HCT116 (cell line): ENCODE data around the gene FAM124B. TPM values are rescaled to one million over a fixed set of nuclear protein-coding genes. Genes with fewer than 3 reads are reported as not detected.

Experiments used
- ATAC-seq: fragments of 200-7000 bp; cut with Tn5 transposase; 2 replicates; pipeline ENCODE4 v1.9.1; 2020; ENCODE audit warnings: mild to moderate bottlenecking, moderate library complexity
- BruUV-seq: library from RNA; stranded (reverse); fragments of 400-500 nt; replicated peaks from 2 replicates; lab custom pipeline; 2021; lab: Mats Ljungman, UMichigan
- CTCF ChIA-PET: fragments of 300-600 bp; sonication (Branson Sonifier 250); formaldehyde crosslinking; loops from one replicate; lab custom pipeline; 2021; ENCODE audit warnings: antibody characterized with exemption; lab: Charles Lee
- POLR2A ChIA-PET: fragments of 300-600, 350-600 bp; sonication (Branson Sonifier 250); formaldehyde crosslinking; loops from one replicate; lab custom pipeline; 2021; ENCODE audit warnings: antibody characterized with exemption; lab: Charles Lee
- RAD21 ChIA-PET, 2 experiments: fragments of 300-600 bp; sonication (Branson Sonifier 250); formaldehyde crosslinking; loops; one replicate each; lab custom pipeline; 2023; ENCODE audit warnings: low total read pairs in 2 of 2; ENCODE audit not compliant: uncharacterized antibody in 2 of 2, unreplicated experiment in 2 of 2, low non-redundant PET in 1 of 2; lab: Charles Lee
- DNase-seq: peaks from one replicate; pipeline ENCODE4 v3.0.0-alpha.2; 2010; ENCODE audit warnings: low read depth, low spot score
- H2AFZ ChIP-seq: fragments of 200-600 bp; shearing (Covaris generic), sonication (generic); 2 replicates; pipeline ENCODE4 v1.6.1; 2017; ENCODE audit warnings: low read depth, mixed run types, mixed read lengths, antibody characterized with exemption, low read length; ENCODE audit not compliant: poor library complexity, severe bottlenecking
- H3K27ac ChIP-seq: 2 replicates; pipeline ENCODE4 v1.5.1; 2012; ENCODE audit warnings: low read depth, low read length
- H3K27me3 ChIP-seq: fragments of 200-600 bp; sonication (generic); 2 replicates; pipeline ENCODE4 v1.6.1; 2016; ENCODE audit warnings: mixed run types, low read length, mixed read lengths; ENCODE audit not compliant: insufficient read depth
- H3K36me3 ChIP-seq, 2 experiments: fragments of 200-500 bp in 1 of 2; fragments of 200-600 bp in 1 of 2; sonication (Bioruptor generic) in 1 of 2; sonication (generic) in 1 of 2; 2 replicates each; pipeline versions ENCODE4 v1.5.1 to v1.6.1; 2014 to 2016; ENCODE audit warnings: low read length in 2 of 2, inconsistent platforms in 1 of 2, mixed read lengths in 1 of 2, mixed run types in 1 of 2; ENCODE audit not compliant: insufficient read depth in 2 of 2, control insufficient read depth in 1 of 2
- H3K4me1 ChIP-seq, 2 experiments: fragments of 200-600 bp in 1 of 2; sonication (generic) in 1 of 2; 2 replicates each; pipeline versions ENCODE4 v1.5.1 to v1.6.1; 2012 to 2017; ENCODE audit warnings: low read length in 2 of 2, inconsistent platforms in 1 of 2, mild to moderate bottlenecking in 1 of 2, mixed read lengths in 1 of 2, mixed run types in 1 of 2, moderate library complexity in 1 of 2; ENCODE audit not compliant: insufficient read depth in 2 of 2, control insufficient read depth in 1 of 2
- H3K4me2 ChIP-seq: fragments of 200-600 bp; sonication (generic); 2 replicates; pipeline ENCODE4 v1.6.1; 2017; ENCODE audit warnings: mixed run types, low read length, mixed read lengths
- H3K4me3 ChIP-seq, 2 experiments: fragments of 200-600 bp in 1 of 2; sonication (generic) in 1 of 2; replicated peaks in 1 of 2; 2 replicates each; pipeline ENCODE4 v1.5.1; 2011 to 2016; ENCODE audit warnings: low read length in 2 of 2, control low read depth in 1 of 2, low read depth in 1 of 2, mild to moderate bottlenecking in 1 of 2, mixed read lengths in 1 of 2, mixed run types in 1 of 2
- H3K79me2 ChIP-seq: fragments of 200-600 bp; sonication (generic); 2 replicates; pipeline ENCODE4 v1.6.1; 2017; ENCODE audit warnings: mild to moderate bottlenecking, mixed run types, low read length, moderate library complexity, mixed read lengths; ENCODE audit not compliant: insufficient read depth
- H3K9ac ChIP-seq: fragments of 200-600 bp; sonication (generic); 2 replicates; pipeline ENCODE4 v1.6.1; 2016; ENCODE audit warnings: low read length, mixed read lengths
- H3K9me2 ChIP-seq: fragments of 200-600 bp; sonication (generic), shearing (Covaris generic); 2 replicates; pipeline ENCODE4 v1.6.1; 2017; ENCODE audit warnings: mixed run types, mild to moderate bottlenecking, moderate library complexity; ENCODE audit not compliant: insufficient read depth
- H3K9me3 ChIP-seq, 2 experiments: fragments of 200-500 bp in 1 of 2; fragments of 200-600 bp in 1 of 2; sonication (Bioruptor generic) in 1 of 2; sonication (generic) in 1 of 2; 2 replicates each; pipeline ENCODE4 v1.6.1; 2014 to 2017; ENCODE audit warnings: low read length in 2 of 2, mixed read lengths in 2 of 2, inconsistent platforms in 1 of 2, low read depth in 1 of 2, mild to moderate bottlenecking in 1 of 2, mixed run types in 1 of 2, moderate library complexity in 1 of 2; ENCODE audit not compliant: control insufficient read depth in 1 of 2, insufficient read depth in 1 of 2
- H4K20me1 ChIP-seq: fragments of 200-600 bp; sonication (generic), shearing (Covaris generic); 2 replicates; pipeline ENCODE4 v1.6.1; 2017; ENCODE audit warnings: mixed run types, mild to moderate bottlenecking, moderate library complexity; ENCODE audit not compliant: insufficient read depth
- CBX3 ChIP-seq: IDR thresholded peaks from 2 replicates; pipeline ENCODE4 v1.6.1; 2012; ENCODE audit warnings: low read depth
- CEBPB ChIP-seq: IDR thresholded peaks from 2 replicates; pipeline ENCODE4 v1.6.1; 2012; ENCODE audit warnings: low read depth
- EGR1 ChIP-seq: IDR thresholded peaks from 2 replicates; pipeline ENCODE4 v1.6.1; 2012; ENCODE audit warnings: low read depth
- ELF1 ChIP-seq: IDR thresholded peaks from 2 replicates; pipeline ENCODE4 v1.6.1; 2012; ENCODE audit warnings: low read depth, borderline replicate concordance
- EZH2phosphoT487 ChIP-seq: fragments of 200-600 bp; IDR thresholded peaks from 2 replicates; pipeline ENCODE4 v1.6.1; 2018; ENCODE audit warnings: antibody characterized with exemption, borderline replicate concordance
- JUND ChIP-seq: IDR thresholded peaks from 2 replicates; pipeline ENCODE4 v1.6.1; 2012
- SIN3A ChIP-seq: IDR thresholded peaks from 2 replicates; pipeline ENCODE4 v1.6.1; 2012; ENCODE audit warnings: low read depth
- SRF ChIP-seq: IDR thresholded peaks from 2 replicates; pipeline ENCODE4 v1.6.1; 2012; ENCODE audit warnings: low read depth
- YY1 ChIP-seq: IDR thresholded peaks from 2 replicates; pipeline ENCODE4 v1.6.1; 2011; ENCODE audit warnings: low read length, low read depth, moderate library complexity, mild to moderate bottlenecking; ENCODE audit not compliant: insufficient replicate concordance; ENCODE audit errors: extremely low read depth
- ZFX ChIP-seq: fragments of 450-650 bp; IDR thresholded peaks from 2 replicates; pipeline ENCODE4 v1.6.1; 2017
- intact Hi-C: fragments of 100-400 bp; cut with micrococcal nuclease; formaldehyde crosslinking; loops from 2 replicates; pipeline ENCODE4 v1.10.0; 2022
- total RNA-seq: library from RNA; stranded (reverse); gene quantifications from one replicate; pipeline ENCODE4 v1.2.1, GENCODE V29; 2021; ENCODE audit not compliant: unreplicated experiment
- TF ChIP-seq, protein P1 (sequence below): IDR thresholded peaks from 2 replicates; pipeline ENCODE4 v1.6.1; 2012
- TF ChIP-seq, protein P2 (sequence below): IDR thresholded peaks from 2 replicates; pipeline ENCODE4 v1.6.1; 2012; ENCODE audit warnings: low read depth

The FAM124B gene
- total RNA-seq, 1 experiment from 2014 or later, result not detected

DNA sequence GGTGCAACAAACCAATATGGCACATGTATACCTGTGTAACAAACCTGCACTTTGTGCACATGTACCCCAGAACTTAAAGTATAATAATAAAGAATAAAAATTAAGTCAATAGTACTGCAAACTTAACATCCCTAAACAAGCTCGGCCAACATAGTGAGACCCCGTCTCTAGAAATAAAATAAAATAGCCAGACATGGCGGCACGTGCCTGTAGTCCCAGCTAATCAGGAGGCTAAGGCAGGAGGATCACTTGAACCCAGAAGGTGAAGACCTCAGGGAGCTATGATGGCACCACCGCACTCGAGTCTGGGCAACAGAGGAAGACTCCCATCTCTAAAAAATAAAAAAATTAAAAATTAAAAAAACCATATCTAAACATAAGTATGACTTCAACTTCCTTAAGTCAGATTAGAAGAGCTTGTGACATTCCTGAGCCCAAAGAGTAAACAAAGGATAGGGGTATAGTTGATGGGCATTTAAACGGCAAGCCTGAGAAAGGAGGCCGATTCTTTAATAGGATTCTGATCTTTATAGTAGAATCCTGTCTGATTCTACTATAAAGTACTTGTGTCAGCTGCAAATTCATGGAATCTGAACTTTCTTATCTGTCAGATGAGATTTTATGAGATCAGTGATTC, 1.6 kb downstream of the FAM124B start:
- no TSS peak for BruUV-seq
- H4K20me1 ChIP-seq, result no peaks in the 10 kb centered on the region
- TF ChIP-seq YY1, result no peak
- TF ChIP-seq JUND, result no peak
- TF ChIP-seq, protein P1, sequence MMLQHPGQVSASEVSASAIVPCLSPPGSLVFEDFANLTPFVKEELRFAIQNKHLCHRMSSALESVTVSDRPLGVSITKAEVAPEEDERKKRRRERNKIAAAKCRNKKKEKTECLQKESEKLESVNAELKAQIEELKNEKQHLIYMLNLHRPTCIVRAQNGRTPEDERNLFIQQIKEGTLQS, result no peak
- TF ChIP-seq SRF, result no peak
- TF ChIP-seq EGR1, result no peak
- TF ChIP-seq CEBPB, result no peak
- no peak for TF ChIP-seq ZFX
- TF ChIP-seq CBX3, result no peak
- no peak for TF ChIP-seq ELF1
- TF ChIP-seq, protein P2, sequence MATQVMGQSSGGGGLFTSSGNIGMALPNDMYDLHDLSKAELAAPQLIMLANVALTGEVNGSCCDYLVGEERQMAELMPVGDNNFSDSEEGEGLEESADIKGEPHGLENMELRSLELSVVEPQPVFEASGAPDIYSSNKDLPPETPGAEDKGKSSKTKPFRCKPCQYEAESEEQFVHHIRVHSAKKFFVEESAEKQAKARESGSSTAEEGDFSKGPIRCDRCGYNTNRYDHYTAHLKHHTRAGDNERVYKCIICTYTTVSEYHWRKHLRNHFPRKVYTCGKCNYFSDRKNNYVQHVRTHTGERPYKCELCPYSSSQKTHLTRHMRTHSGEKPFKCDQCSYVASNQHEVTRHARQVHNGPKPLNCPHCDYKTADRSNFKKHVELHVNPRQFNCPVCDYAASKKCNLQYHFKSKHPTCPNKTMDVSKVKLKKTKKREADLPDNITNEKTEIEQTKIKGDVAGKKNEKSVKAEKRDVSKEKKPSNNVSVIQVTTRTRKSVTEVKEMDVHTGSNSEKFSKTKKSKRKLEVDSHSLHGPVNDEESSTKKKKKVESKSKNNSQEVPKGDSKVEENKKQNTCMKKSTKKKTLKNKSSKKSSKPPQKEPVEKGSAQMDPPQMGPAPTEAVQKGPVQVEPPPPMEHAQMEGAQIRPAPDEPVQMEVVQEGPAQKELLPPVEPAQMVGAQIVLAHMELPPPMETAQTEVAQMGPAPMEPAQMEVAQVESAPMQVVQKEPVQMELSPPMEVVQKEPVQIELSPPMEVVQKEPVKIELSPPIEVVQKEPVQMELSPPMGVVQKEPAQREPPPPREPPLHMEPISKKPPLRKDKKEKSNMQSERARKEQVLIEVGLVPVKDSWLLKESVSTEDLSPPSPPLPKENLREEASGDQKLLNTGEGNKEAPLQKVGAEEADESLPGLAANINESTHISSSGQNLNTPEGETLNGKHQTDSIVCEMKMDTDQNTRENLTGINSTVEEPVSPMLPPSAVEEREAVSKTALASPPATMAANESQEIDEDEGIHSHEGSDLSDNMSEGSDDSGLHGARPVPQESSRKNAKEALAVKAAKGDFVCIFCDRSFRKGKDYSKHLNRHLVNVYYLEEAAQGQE, result no peak
- no peak for TF ChIP-seq SIN3A
- TF ChIP-seq EZH2phosphoT487, result no peak
- H3K27me3 ChIP-seq, result no peaks in the 10 kb centered on the region
- intact Hi-C loops, result no loop called here
- H3K36me3 ChIP-seq, result no peaks in the 10 kb centered on the region
- H3K4me3 ChIP-seq, result no peak overlapping the region
- no peaks in the 10 kb centered on the region for H3K79me2 ChIP-seq
- no peaks in the 10 kb centered on the region for H3K4me1 ChIP-seq
- no peak overlapping the region for H2AFZ ChIP-seq
- POLR2A ChIA-PET, result no interaction called here
- no peak overlapping the region for H3K4me2 ChIP-seq
- RAD21 ChIA-PET, result no interaction called here
- no peak overlapping the region for H3K27ac ChIP-seq
- 0 out of 4 replicates have a peak, but pooled peaks cover 0 to under 1% of the 10 kb centered on the region in 2 experiments for H3K9me3 ChIP-seq
- H3K9ac ChIP-seq, result no peak overlapping the region
- CTCF ChIA-PET, result no interaction called here
- no peak for ATAC-seq
- H3K9me2 ChIP-seq, result no peaks in the 10 kb centered on the region
- DNase-seq, result no peak
